Heart left ventricle (tissue), 16 donors: ENCODE results near the gene CBX4. TPM values are rescaled to one million over a fixed set of nuclear protein-coding genes. Genes with fewer than 3 reads are reported as not detected.

Experiments
- ATAC-seq, 4 donors: fragments of 200-7000 bp; cut with Tn5 transposase; one replicate each; pipeline ENCODE4 v1.9.1; 2020 to 2022; ENCODE audit warnings: moderate library complexity in 4 of 4, mild to moderate bottlenecking in 3 of 4, moderate number of reproducible peaks in 1 of 4
- DNase-seq, 5 donors: peaks; one replicate each; pipeline ENCODE4 v3.0.0-alpha.2; 2020
- H3K27ac ChIP-seq, 12 donors: fragments of 200-600 bp; sonication (generic) in 4 of 12; one replicate each; pipeline versions ENCODE4 v1.5.0 to v1.8.0; 2016 to 2022; ENCODE audit warnings: mild to moderate bottlenecking in 2 of 12
- H3K27me3 ChIP-seq, 9 donors: fragments of 200-600 bp; sonication (generic) in 2 of 9; one replicate each; pipeline versions ENCODE4 v1.5.1 to v1.8.0; 2016 to 2022; ENCODE audit warnings: mild to moderate bottlenecking in 3 of 9
- H3K36me3 ChIP-seq, 9 donors: fragments of 200-600 bp; sonication (generic) in 2 of 9; one replicate each; pipeline versions ENCODE4 v1.5.0 to v1.8.0; 2018 to 2022; ENCODE audit warnings: mild to moderate bottlenecking in 2 of 9
- H3K4me1 ChIP-seq, 12 donors: fragments of 200-600 bp; sonication (generic) in 4 of 12; one replicate each; pipeline versions ENCODE4 v1.5.0 to v1.8.0; 2016 to 2022; ENCODE audit warnings: mild to moderate bottlenecking in 3 of 12
- H3K4me3 ChIP-seq, 12 donors: fragments of 200-600 bp; sonication (generic) in 4 of 12; one replicate each; pipeline versions ENCODE4 v1.5.0 to v1.8.0; 2017 to 2022; ENCODE audit warnings: mild to moderate bottlenecking in 9 of 12, moderate library complexity in 4 of 12
- H3K9me3 ChIP-seq, 12 donors: fragments of 200-600 bp; sonication (generic) in 4 of 12; one replicate each; pipeline versions ENCODE4 v1.5.0 to v1.8.0; 2016 to 2022; ENCODE audit warnings: mild to moderate bottlenecking in 1 of 12
- CTCF ChIP-seq, 12 donors: fragments of 200-600 bp; sonication (generic) in 4 of 12; IDR thresholded peaks; one replicate each; pipeline versions ENCODE4 v1.5.0 to v1.8.0; 2018 to 2022; ENCODE audit warnings: antibody characterized with exemption in 12 of 12, mild to moderate bottlenecking in 5 of 12
- POLR2A ChIP-seq, 2 donors: fragments of 450-650 bp; IDR thresholded peaks; one replicate each; pipeline ENCODE4 v1.6.1; 2017; ENCODE audit warnings: antibody characterized with exemption in 2 of 2, mild to moderate bottlenecking in 2 of 2, moderate library complexity in 2 of 2
- WGBS, 4 donors: extraction: QIAGEN DNeasy Blood & Tissue Kit in 2 of 4; methylation state at CpG; one replicate each; pipeline versions ENCODE4 v1.1.5 to v1.1.7; 2013 to 2018; 5-methylcytosine and 5-hydroxymethylcytosine counted together
- intact Hi-C, 10 donors: fragments of 100-400 bp; cut with DNase I; formaldehyde crosslinking; loops; one replicate each; pipeline versions ENCODE4 v1.11.1 to v1.14.2; 2022
- polyA plus RNA-seq, 2 donors: library from polyadenylated mRNA; stranded (reverse); fragments of 200-250 nt; gene quantifications; one replicate each; pipeline ENCODE4 v1.2.3, GENCODE V29; 2013
- total RNA-seq, 9 donors: library from RNA; depleted of rRNA in 2 of 9; stranded (reverse); fragments of >200 nt in 2 of 9; fragmentation: NEBNext Ultra II Directional in 3 of 9; extraction: Animal tissue kit (Norgen Biotek cat#: 25700) in 3 of 9; gene quantifications; one replicate each; pipeline versions ENCODE4 v1.1.0 to v1.2.4, GENCODE V29; 2016 to 2023
- donor health status: ischemic (EF 13 %, LVEDD 7.1; RV severe dilation, severe dysfunction).
- donor health status: healthy with polysubstance abuse.
- donor health status: DM: no; HTN: yes; CAD: no.
- donor health status: DM: no; HTN: no; CAD: no.
- donor health status: ischemic (EF 25% LVEDD 6.9; RV normal size, moderate dysfunction).
- donor health status: ischemic (EF 25% LVEDD 5.7; RV mildly dilated, moderate dysfunction).
- donor health status: healthy.
- donor health status: DM: yes; HTN: yes; CAD: no.
- donor health status: ischemic (EF 35%, LVEDD 5.7; RV mildly dilated, moderate dysfunction).
- donor health status: nonischemic (EF 11% LVEDD 7.7; RV severe dilation, severe dysfunction).
- donor health status: DM: yes; HTN: yes; CAD: no.
- donor health status: PGD.
- donor health status: ischemic (EF 29% LVEDD 5.4; RV normal size, mild dysfunction).
- donor health status: nonischemic (EF 23%, LVEDD 6.1; RV moderate dilation, normal function).

Gene CBX4
- total and polyA plus RNA-seq, 11 donors, result 10.9 to 41.1 (median 26.8) TPM

- ATAC-seq, result peak in 2 of 4 donors; percentile 23 to 25
- Histone ChIP-seq H3K36me3 (peaks cover 0 to 9% (median 0%) of the 10 kb centered on the region in 9 donors), H3K4me1 (peaks cover 3 to 66% (median 47%) of the 10 kb centered on the region in 12 donors), H3K27ac (peak overlapping the region in 11 of 12 donors; percentile 45 to 89 (median 80)), H3K9me3 (no peaks in the 10 kb centered on the region), H3K27me3 (peaks cover 50 to 67% (median 61%) of the 10 kb centered on the region in 9 donors), H3K4me3 (peak overlapping the region; percentile 36 to 95 (median 74))
- intact Hi-C loops, result loop anchor here in 9 of 10 donors (2.0 to 10.0 kb wide), 6 partner anchors 40 to 195 kb away; partner anchors contain the start of gene CBX4 (in 5 of the 9)
- TF ChIP-seq CTCF (IDR thresholded peaks at IDR 0.05), result no peak
- no peak for TF ChIP-seq POLR2A (IDR thresholded peaks at IDR 0.05)
- DNase-seq, result peak in 1 of 5 donors; percentile 68
- 0 to 3% (median 1%) methylated on average over 1 to 89 of the region's 89 CpGs for WGBS, 4 donors
These were observed 41.5 kb downstream of the CBX4 start for GRCh38 chr17:79797492-79798298.

DNA sequence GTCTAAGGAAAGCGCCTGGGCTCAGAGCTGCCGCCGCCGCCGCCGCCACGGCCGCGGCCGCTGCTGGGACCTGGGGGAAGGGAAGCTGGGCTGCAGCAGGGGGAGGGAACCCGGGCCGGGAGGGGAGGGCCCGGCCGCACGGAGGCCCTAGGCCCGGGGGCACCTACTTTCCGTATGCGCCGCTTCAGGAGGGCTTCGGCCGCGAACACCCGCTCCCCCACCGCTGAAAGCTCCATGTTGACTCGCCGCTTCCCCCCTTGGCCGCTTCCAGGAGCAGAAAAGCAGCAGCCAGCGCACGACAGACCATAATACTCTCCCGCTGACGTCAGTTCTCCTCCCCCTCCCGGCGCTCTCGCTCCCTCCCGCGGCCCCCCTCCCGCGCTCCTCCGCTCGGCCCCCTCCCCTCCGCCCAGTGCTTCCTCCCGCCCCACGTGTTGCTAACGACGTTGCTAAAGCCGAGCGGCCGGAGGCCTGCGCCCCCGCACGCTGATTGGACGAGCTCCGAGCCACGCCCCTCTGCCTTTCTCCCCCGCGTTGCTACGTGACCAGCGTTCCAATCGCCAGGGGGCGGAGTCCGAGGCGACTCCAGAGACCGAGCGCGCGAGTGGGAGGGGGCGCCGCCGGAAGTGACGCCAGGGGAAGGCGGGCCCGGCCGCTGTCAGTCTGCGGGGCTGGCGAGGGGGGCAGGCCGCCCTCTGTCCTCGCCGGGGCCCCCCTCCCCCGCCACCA, 42.3 kb downstream of the CBX4 start, which contains the start of gene CBX8:
CBX8 (minus strand) TSS at position 315 of the 729 bp plus-strand sequence; CDS start at position 236, 79 bp downstream.
- no peaks in the 10 kb centered on the region for H3K9me3 ChIP-seq
- peaks cover 50 to 67% (median 61%) of the 10 kb centered on the region in 9 donors for H3K27me3 ChIP-seq
- peak within 1 kb of the TSS; percentile 56 to 95 (median 74) for H3K4me3 ChIP-seq
- intact Hi-C loops, result loop anchor here in 9 of 10 donors (2.0 to 10.0 kb wide), 6 partner anchors 40 to 195 kb away; partner anchors contain the start of gene CBX4 (in 5 of the 9)
- WGBS, 4 donors, result 1% methylated on average over 25 to 79 of the region's 79 CpGs
- ATAC-seq (peak; percentile 93 to 99 (median 97)), DNase-seq (peak; percentile 100)
- TF ChIP-seq POLR2A (IDR thresholded peaks at IDR 0.05) (peak in 1 of 2 donors; percentile 54), CTCF (IDR thresholded peaks at IDR 0.05) (peak in 10 of 12 donors; percentile 8 to 51 (median 27))
- peaks cover 0 to 9% (median 0%) of the 10 kb centered on the region in 9 donors for H3K36me3 ChIP-seq
- H3K4me1 ChIP-seq, result peaks cover 3 to 67% (median 50%) of the 10 kb centered on the region in 12 donors
- H3K27ac ChIP-seq, result peak within 1 kb of the TSS; percentile 49 to 92 (median 86)

DNA sequence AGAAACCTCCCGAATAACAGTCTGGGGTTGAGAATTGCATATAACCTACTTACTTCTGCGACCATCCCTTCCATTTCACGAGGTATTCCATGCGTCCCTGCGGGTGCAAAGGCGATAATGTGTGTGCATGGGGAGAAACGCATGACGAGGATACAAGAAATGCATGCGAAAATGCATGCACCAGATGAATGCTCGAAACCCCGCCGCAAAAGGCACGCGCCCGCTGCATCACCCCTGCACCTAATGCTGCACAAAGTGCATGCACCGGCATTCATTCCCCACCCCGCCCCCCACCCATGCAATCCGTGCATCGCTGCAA, 42.8 kb downstream of the CBX4 start:
- Histone ChIP-seq H3K36me3 (peaks cover 0 to 9% (median 0%) of the 10 kb centered on the region in 9 donors), H3K9me3 (no peaks in the 10 kb centered on the region), H3K27ac (peak overlapping the region in 11 of 12 donors; percentile 49 to 92 (median 85)), H3K4me1 (peaks cover 3 to 68% (median 51%) of the 10 kb centered on the region in 12 donors), H3K27me3 (peaks cover 50 to 67% (median 61%) of the 10 kb centered on the region in 9 donors), H3K4me3 (peak overlapping the region; percentile 34 to 95 (median 74))
- TF ChIP-seq POLR2A (IDR thresholded peaks at IDR 0.05) (no peak), CTCF (IDR thresholded peaks at IDR 0.05) (no peak)
- ATAC-seq (no peak), DNase-seq (no peak)
- WGBS, 4 donors, result 1 to 3% (median 1%) methylated on average over 19 of the region's 19 CpGs
- intact Hi-C loops, result loop anchor here in 9 of 10 donors (2.0 to 10.0 kb wide), 6 partner anchors 41 to 196 kb away; partner anchors contain the start of gene CBX4 (in 5 of the 9)
